Measurements from ENCODE around the gene SLC26A1.
"Not testable (repeated sequence)": the region's sequence is repeated elsewhere in the genome, so short reads cannot be mapped to it uniquely, and the experiment has no call there.

The SLC26A1 gene

DNA sequence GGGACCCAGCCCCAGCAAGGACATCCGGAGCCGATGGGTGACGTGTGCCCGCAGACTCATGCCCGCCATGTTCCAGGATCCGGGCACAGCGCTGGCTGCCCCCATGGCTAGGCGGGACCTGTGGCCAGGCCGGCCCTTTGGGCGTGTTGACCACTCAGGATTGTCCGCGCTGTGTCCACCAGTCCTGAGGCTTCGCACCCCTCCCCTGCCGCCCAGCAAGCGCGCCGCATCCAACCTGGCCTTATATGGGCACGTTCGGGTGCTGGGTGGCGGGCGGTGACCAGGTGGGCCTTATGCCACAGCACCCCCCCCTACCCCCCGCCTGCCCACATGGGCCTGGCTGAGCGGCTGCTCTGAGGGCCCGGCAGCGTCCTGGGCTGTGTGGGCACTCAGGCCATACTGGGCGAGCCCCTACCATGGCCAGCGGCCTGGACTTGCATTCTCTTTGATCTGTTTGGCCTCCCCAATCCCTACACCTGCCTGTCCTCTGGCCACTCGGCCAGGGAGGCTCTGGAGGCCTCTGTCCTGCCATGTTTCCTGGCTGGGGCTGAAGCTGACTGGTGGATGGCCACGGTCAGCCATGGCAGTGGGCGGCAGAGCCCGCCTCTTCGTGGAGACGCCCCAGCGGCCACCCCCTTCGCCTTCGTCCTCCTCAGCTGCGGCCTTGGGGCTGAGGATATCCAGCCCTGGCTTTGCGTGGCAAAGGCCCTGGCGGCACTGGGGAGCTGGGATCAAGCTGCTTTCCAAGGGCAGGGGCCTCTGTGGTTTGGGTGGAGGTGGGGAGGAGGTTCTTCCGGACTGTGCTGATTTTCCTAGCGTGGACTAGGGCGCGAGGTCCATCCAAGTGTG is 20.2 kb upstream of the SLC26A1 start:
- no peak for DNase-seq

DNA sequence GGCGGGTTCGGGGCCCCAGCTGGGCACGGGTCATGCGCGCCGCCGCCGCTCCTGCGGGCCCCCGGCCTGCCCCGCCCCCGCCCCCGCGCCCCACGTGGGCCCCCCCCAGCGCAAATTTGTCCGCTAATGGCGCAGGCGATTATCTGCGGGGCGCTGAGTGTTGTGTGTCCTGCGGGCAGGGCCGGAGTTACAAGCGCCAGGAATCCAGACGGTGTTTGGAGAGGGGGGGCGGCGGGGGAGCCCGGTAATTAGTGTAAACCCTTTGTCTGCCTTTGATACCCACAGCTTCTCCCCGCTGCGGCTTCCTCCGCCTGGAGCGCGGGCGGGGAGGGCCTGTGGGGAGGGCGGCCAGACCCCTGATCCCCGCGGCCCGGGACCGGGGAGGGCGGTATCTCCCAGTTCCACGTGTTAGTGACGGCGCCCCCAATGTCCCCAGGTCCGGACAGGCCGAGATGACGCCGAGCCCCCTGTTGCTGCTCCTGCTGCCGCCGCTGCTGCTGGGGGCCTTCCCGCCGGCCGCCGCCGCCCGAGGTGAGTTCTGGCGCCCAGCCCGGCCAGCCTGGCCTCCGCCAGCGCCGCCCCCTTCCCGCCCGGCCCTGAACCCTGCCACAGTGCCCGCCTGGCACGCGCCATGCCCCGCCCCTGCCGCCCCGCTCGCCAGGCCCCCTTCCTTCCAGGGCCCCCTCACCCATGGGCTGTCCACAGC is 19.0 kb upstream of the SLC26A1 start:
- peak; percentile 13 to 43 for DNase-seq

DNA sequence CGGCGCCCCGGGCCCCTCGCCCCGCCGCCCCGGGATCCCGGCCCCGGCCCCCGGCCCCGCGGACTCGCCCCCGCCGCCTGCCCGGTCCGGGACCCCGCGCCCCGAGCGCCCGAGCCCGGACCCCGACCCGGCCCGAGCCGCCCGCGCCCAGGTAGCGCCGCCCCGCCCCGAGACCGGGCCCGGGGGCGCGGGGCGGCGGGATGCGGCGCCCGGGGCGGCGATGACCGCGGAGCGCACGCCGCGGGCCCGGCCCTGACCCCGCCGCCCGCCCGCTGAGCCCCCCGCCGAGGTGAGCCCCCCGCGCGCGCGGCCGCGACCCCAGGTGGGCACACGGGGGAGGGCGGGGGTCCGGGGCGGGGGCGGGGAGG is 18.4 kb upstream of the SLC26A1 start:
- DNase-seq = no peak

DNA sequence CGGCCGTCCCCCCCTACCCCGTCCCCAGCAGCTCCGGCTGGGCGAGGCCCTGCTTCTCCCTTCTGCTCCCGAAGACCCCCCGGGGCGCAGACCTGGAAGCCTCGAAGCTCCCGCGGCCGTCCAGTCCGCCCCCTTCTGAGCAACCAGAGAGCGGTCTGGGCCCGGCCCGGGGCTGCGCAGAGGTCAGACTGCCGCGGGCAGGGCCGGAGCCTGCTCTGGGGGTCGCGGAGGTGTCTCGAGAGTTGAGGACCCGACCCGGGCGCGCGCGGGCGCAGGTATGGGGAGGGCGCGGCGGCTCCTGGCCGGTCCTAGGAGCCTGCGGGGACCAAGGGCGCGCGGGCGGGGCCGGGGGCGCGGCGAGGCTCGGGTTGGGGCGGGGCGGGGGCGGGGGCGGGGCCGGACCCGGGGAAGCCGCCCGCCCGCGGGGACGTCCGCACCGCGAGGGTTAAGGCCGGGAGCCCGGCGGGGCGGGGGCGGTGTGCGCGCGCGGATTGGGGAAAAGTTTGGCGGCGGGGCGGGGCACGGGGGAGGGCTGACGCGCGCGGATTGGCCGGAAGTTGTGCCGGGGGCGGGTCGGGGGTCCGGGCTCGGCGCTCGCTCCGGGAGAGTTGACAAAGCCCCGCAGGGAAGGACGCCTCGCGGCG is 17.9 kb upstream of the SLC26A1 start, which contains the start of gene FGFRL1:
TSS of gene FGFRL1 (plus strand) at position 605 of the 644 bp plus-strand sequence. CDS start 860 bp downstream, outside the sequence.
- DNase-seq = peak; percentile 90 to 93

DNA sequence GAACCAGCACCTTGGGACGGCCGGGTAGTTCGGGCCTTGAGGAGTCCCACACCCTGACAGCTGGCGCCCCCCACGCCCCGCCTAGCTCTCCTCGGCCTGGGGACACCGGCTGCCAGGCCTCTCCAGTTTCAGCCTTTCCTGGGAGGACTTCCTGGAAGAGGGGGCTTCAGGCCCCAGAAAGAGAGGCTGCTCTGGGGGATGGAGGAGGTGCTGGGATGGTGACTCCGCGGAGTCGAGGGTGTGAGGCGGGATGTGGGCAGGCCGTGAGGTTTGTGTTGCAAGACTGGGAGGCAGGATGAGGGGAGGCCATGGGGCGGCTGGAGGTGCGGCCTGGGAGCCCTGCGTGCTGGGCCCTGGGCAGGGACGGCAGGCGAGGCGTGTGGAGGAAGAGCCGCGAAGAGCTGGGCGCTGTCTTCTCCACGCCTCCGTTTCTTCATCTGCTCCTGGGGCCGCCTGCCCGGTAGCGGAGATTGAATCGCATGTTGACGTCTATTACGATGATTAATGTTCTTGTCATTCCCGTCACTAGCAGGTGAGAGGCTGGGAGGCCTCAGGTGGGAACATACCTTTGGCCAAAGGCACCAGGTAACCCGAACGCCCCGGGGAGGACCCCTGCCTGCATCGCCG is 17.3 kb upstream of the SLC26A1 start:
- DNase-seq = peak; percentile 72

DNA sequence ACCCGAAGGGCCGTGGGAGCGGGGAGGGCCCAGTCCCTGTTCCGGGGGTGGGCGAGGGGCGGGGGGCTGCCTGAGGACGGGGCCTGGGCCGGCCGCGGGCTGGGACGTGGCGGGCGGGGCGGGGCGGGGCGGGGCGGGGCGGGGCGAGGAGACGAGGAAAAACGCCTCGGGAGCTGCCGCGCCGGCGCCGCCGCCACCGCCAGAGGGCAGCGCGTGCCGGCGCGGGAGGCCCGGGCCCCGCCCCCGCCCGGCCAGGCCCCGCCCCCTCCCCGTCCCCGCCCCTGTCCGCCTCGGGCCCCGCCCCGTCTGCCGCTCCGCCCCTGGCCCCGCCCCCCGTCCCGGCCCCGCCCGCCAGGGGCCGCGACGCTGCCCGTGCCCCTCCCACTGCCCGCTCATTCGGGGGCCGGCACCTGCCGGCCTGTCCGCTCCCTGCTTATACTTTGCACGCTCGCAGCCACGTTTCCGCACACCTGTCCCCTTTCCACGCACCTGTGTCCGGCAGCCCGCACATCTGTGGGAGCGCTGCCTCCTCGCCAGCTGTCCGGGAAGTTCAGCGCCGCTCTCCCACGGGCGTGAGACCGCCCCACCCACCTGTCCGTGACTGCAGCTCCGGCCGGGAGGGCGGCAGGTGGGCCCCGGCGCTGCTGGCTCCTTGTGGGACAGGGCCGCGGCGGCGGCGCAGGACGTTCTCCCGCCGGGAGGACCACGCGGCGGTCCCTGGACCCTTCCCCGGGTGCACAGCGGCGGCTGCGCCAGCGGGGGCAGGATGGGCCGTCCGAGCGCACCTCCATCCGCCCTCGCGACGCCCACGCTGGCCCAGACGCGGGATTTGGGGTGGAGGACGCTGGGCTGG is 16.6 kb upstream of the SLC26A1 start:
- DNase-seq = peak; percentile 64 to 74

DNA sequence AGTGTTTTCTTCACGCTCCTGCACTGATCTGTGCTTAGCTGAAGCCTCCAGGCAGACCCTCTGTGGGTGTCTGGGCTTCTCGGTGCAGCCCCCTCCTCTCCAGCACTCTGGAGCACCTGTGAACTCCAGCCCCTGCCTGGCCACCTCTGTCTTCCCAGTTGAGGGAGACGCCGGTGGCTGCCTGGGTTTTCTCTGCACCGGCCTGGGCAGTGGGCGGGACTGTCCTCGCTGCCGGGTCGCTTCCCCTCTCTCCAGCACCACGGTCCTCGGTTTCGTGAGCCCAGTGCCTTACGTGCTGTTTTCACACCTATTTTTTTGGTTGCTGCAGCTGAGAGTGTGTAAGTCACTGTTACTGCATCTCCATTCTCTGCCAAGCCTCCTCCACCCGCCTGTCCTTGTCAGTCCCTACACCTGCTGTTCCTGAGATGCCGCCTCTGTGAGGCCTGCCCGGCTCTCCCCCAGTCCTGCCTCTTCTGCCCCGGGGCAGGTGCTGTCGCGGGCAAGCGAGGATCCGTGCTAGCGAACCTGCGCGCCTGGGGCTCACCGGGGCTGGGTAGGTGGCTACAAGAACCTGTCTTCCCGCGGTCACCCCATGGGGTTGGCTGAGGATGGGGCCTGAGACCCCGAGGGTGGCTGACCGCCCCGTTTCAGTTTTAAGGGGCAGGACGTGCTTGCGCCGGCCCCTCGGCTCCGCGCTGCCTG is 15.8 kb upstream of the SLC26A1 start:
- peak; percentile 29 to 40 for DNase-seq

DNA sequence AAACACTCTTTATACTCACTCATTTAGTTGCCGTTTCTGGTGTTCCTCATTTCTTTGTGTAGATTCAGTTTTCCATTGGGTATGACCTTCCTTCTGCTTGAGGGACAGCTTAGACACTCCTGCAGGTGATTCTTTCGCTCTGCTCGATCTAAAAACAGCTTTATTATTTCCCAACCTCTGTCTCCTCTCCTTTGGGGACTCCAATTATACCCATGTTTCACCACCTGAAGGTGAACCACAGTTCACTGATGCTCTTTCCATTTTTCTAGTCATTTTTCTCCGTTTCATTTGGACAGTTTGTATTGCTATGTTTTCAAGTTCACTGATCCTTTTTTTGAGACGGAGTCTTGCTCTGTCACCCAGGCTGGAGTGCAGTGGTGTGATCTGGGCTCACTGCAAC is 13.7 kb upstream of the SLC26A1 start:
- no peak for DNase-seq

DNA sequence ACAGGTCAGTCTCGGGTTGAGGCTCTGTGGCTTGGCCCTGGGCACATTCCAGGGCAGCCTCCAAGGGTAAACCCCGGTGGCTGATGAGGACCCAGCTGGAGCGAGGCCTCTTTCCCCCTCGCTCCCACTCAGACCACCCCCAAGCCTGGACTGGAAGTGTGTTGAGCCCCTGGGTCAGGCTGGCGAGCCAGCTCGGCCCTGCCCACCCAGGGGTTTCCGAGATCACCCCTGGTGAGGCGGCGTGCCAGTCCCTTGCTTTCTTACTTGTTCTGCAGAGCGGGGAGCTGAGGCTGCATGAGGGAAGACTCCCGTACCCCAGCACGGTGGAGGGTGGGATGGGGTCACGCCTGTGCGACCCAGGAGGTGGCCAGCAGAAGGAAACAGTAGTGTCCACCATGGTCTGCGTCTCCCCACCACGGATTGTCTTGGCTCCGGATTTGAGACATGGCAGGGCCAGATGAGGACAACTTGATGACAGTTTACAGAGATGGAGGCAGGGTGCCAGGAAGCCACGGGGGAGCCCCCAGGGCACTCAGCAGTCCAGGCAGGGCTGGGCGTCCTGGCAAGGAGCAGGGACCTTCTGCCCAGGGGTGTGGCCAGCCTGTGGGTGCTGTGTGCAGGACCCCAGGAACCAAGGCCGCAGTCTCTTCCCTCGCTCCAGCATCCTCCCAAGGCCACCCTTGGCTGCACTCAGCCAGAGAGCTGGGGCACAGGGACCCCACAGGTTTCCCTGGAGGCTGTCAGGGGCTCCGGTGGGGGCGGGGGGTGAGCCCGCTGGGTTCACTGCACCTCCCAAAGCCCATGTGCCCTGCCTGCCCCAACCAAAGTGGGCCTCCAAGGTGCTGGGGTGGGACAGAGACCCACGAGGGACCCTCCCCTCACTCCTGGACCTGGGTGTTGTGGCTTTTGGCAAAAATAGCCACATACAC is 11.6 kb upstream of the SLC26A1 start:
- no peak for DNase-seq

DNA sequence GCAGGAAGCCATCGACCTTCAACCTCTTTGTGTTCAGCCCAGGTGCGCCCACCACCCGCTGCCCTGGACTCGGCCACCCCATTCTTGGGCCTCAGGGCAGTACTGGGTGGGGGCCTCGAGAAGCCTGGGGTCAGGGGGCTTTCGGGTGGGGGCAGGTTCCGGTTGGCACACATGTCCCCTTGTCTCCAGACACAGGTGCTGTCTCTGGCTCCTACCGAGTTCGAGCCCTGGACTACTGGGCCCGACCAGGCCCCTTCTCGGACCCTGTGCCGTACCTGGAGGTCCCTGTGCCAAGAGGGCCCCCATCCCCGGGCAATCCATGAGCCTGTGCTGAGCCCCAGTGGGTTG is 10.8 kb upstream of the SLC26A1 start:
- no peak for DNase-seq

DNA sequence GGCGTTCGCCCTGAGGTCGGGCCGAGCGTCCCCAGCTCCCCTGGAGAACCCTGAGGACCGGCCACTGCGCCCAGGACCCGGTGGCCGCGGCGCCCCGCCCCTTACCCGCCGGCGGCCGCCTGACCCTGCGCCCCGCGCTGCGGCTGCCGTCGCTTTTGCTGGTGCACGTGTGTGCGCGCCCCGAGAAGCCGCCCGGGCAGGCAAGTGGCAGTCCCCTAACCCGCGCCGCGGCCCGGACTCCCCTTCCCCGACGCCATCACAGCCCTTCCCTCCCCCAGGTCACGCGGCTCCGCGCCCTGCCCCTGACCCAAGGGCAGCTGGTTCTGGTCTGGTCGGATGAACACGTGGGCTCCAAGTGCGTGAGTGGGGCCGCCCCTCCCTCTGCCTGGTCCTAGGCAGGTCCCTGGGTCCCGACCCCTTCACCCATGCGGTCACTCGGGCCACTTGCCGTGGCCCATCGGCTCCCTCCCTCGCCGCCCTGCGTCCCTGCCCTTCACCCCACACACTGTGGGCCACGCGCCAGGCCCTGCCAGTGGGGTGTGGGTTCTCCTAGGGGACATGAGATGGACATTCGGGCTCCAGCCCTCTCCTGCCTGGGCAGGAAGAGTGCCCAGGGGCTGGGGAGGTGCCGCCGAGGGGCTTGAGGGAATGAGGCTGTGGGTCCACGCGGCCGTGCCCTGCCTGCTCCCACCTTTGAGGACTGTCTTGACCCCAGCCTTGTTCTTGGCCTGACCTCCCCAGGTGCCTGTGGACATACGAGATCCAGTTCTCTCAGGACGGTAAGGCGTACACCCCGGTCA is 10.3 kb upstream of the SLC26A1 start:
- DNase-seq = no peak

DNA sequence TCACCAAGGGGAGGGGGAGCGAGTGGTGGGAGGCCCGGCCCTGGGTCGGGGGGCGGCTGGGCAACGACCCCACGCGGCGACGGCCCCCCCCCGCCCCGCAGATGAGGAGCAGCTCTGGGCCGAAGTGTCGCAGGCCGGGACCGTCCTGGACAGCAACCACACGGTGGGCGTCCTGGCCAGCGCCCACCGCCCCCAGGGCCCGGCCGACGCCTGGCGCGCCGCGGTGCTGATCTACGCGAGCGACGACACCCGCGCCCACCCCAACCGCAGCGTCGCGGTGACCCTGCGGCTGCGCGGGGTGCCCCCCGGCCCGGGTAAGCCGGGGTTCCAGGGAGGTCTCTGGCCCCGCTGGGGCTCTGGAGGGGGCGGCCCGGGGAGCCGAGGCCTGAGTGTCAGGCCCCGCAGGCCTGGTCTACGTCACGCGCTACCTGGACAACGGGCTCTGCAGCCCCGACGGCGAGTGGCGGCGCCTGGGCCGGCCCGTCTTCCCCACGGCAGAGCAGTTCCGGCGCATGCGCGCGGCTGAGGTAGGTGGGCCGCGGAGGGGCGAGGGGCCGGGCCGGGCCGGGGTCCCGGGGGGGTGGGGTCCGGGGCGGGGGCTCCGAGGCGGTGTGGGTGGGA is 9.5 kb upstream of the SLC26A1 start:
- DNase-seq = no peak

DNA sequence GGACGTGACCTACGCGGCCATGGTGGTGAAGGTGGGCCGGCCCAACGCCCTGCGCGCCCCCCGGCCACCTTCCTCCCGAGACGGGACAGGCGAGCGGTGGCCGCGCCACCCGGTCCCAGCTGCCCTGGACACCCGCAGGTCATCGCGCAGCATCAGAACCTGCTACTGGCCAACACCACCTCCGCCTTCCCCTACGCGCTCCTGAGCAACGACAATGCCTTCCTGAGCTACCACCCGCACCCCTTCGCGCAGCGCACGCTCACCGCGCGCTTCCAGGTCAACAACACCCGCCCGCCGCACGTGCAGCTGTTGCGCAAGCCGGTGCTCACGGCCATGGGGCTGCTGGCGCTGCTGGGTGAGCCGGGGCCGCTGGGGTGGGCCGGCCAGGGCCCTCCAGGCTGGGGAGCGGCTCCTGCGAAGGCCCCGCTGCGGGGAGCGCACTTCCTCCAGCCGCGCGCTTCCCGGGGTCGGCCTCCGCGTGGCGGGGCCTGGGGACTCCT is 9.0 kb upstream of the SLC26A1 start:
- no peak for DNase-seq

DNA sequence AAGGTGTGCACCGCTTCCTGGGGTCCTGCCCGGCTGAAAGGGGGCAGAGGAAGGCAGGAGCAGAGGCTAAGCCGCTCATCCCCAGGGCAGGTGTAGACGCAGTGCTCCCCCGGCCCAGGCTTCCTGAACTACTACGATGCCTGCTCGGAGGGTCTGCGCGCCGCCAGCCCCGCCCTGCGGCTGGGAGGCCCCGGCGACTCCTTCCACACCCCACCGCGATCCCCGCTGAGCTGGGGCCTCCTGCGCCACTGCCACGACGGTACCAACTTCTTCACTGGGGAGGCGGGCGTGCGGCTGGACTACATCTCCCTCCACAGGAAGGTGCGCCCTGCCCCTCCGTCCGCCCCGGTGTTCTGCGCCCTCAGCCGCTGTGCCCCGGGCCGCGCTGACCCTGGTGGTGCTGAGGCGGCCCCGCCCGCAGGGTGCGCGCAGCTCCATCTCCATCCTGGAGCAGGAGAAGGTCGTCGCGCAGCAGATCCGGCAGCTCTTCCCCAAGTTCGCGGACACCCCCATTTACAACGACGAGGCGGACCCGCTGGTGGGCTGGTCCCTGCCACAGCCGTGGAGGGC is 8.4 kb upstream of the SLC26A1 start:
- DNase-seq = no peak

DNA sequence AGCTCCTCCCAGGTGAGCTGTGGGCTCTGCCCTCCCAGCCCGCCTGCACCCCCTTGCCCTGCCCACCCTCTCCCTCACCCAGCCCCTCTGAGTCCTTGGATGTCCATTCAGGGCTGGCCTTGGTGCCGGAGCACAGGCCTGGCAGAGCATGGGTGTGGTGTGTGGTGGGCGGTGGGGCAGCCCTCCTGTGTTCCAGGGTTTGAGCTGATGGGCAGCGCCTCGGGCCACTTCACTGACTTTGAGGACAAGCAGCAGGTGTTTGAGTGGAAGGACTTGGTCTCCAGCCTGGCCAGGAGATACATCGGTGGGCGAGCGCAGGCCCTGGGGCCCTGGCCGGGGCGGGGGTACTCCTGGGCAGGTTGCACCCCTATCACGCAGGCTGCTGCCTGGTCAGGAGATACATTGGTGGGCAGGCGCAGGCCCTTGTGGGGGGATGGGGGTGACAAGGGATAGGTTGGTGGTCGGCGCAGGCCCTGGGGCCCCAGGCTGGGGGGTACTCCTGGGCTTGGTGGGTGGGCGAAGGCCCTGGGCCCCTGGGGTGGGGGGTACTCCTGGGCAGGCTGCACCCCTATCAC is 7.6 kb upstream of the SLC26A1 start:
- no peak for DNase-seq

DNA sequence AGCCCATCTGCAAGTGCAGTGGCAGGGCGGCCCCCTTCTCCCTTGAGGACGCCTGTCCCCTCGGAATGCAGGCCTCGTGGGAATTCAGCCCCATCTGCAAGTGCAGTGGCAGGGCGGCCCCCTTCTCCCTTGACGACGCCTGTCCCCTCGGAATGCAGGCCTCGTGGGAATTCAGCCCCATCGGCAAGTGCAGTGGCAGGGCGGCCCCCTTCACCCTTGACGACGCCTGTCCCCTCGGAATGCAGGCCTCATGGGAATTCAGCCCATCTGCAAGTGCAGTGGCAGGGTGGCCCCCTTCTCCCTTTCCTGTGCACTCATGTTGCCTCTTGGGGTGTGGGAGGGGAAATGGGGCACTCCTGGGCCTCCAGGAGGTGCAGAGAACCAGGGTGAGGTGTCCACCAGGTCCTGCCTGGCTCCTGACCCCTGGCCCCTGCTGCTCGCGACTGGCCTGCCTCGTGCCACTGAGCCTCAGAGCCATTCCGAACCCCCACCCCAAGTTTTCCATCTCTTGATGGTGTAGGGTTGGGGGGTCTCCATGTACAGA is 6.8 kb upstream of the SLC26A1 start:
- DNase-seq = no peak

DNA sequence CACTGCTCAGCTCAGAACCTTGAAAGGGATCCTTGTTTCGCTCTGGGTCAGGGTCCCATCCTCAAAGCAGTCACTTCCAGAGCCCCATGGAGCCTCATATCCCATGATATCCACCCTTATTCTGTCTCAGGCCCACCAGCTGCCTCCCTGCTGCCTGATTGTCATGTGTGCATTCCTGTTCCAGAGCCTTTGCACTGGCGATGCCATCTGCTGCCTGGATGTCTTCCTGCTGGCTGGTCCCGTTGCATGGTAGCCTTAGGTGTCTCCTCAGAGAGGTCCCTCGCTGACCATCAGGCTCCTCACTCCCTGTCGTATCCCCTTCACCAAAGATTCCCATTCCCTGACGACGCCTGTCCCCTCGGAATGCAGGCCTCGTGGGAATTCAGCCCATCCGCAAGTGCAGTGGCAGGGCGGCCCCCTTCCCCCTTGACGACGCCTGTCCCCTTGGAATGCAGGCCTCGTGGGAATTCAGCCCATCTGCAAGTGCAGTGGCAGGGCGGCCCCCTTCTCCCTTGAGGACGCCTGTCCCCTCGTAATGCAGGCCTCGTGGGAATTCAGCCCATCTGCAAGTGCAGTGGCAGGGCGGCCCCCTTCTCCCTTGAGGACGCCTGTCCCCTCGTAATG is 6.1 kb upstream of the SLC26A1 start:
- not testable (repeated sequence) for DNase-seq
